Pulmonary artery endothelial cell (primary cell): ENCODE results near the gene BCR. TPM values are rescaled to one million over a fixed set of nuclear protein-coding genes. Genes with fewer than 3 reads are reported as not detected.

Source experiments
- DNase-seq: peaks from one replicate; pipeline ENCODE4 v3.0.0-alpha.2; 2011; ENCODE audit warnings: low read depth, low spot score
- total RNA-seq: library from RNA; depleted of rRNA; stranded (reverse); fragments of >200 nt; gene quantifications from 2 replicates; pipeline ENCODE4 v1.2.3, GENCODE V29; 2014

Gene BCR
- total RNA-seq, 1 donor from 2014 or later = 131 TPM

- no peak for DNase-seq
Measured at GRCh38 chr22:23216461-23217170, 36.3 kb downstream of the BCR start.

GRCh38 chr22:23217171-23218052 is 37.1 kb downstream of the BCR start:
- peak; percentile 57 for DNase-seq

GRCh38 chr22:23218053-23218866 is 38.0 kb downstream of the BCR start:
- no peak for DNase-seq

- DNase-seq = peak; percentile 65
Measured at GRCh38 chr22:23218867-23219251, 38.5 kb downstream of the BCR start.

- no peak for DNase-seq
Measured at GRCh38 chr22:23219317-23219716, 39.0 kb downstream of the BCR start.

- no peak for DNase-seq
Measured at GRCh38 chr22:23219822-23220484, 39.6 kb downstream of the BCR start.

- DNase-seq = no peak
Measured at GRCh38 chr22:23220485-23221350, 40.4 kb downstream of the BCR start.

- no peak for DNase-seq
Measured at GRCh38 chr22:23221351-23221804, 41.1 kb downstream of the BCR start.

GRCh38 chr22:23222033-23222792 is 41.9 kb downstream of the BCR start:
- no peak for DNase-seq

GRCh38 chr22:23222793-23223568 is 42.7 kb downstream of the BCR start:
- no peak for DNase-seq

- DNase-seq = no peak
Measured at GRCh38 chr22:23223569-23224317, 43.4 kb downstream of the BCR start.

GRCh38 chr22:23224846-23225245 is 44.5 kb downstream of the BCR start:
- DNase-seq = no peak

GRCh38 chr22:23225337-23225723 is 45.0 kb downstream of the BCR start:
- DNase-seq = no peak

GRCh38 chr22:23225724-23226496 is 45.6 kb downstream of the BCR start:
- DNase-seq = no peak

- no peak for DNase-seq
Measured at GRCh38 chr22:23226497-23226850, 46.2 kb downstream of the BCR start.

- no peak for DNase-seq
Measured at GRCh38 chr22:23227380-23227779, 47.1 kb downstream of the BCR start.

- DNase-seq = no peak
Measured at GRCh38 chr22:23228503-23228902, 48.2 kb downstream of the BCR start.
